ENCODE data around the gene U2AF1L4.

DNA sequence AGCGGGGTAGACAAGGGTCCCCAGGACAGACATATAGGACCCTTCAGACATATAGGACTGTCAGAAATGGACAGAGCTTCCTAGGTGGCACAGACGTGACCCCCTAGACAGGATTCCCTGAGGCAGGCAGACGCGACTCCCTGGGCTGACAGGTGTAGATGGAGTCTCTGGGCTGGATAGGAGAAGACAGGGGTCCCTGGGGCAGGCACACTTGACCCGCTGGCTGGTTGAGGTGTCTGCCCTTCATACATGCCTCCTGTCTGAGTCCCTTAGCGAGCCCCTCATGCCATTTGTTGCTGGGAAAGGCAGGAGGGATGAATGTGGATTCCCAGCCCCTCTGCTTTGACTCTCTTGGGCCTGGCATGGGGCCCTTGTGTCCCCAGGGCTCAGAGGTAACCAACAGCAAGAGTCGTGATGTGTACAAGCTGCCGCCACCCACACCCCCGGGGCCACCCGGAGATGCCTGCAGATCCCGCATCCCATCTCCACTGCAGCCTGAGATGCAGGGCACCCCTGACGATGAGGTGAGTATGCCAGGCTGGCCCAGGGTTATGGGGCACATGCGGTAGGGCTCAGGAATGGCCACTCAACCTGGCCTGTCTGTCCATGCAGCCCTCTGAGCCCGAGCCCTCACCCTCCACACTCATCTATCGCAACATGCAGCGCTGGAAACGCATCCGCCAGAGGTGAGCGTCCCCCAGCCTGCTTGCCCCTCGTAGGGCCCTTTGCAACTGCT is 8.6 kb upstream of the U2AF1L4 start:
- TF ChIP-seq POLR2A (IDR thresholded peaks at IDR 0.05; ENCODE audit: low read length) (no peak), GATA1 (IDR thresholded peaks at IDR 0.05; ENCODE audit: low read depth, low read length) (no peak)
